Activated naive CD8-positive, alpha-beta T cell treated with anti-CD3 and anti-CD28 coated beads, Interleukin-2, amount 10 ng/mL, durations not matched to agents 7 days and 5 days (primary cell): ENCODE results near the gene GVQW3. TPM values are rescaled to one million over a fixed set of nuclear protein-coding genes. Genes with fewer than 3 reads are reported as not detected.
"Not testable (repeated sequence)": the region's sequence is repeated elsewhere in the genome, so short reads cannot be mapped to it uniquely, and the experiment has no call there.

Experiments used
- ATAC-seq: fragments of 150-1000 bp; cut with Tn5 transposase; one replicate; pipeline ENCODE4 v1.10.0; 2021; ENCODE audit warnings: low read depth, moderate library complexity
- POLR2A ChIA-PET: fragments of 350-600 bp; sonication (Branson Sonifier 250); formaldehyde crosslinking; loops from one replicate; lab custom pipeline; 2021; ENCODE audit warnings: antibody characterized with exemption; lab: Charles Lee
- DNase-seq: peaks from one replicate; pipeline ENCODE4 v3.0.0; 2021
- H3K27ac Mint-ChIP-seq: one replicate; pipeline ENCODE4 v1.8.0; 2022; ENCODE audit warnings: mild to moderate bottlenecking, mixed read lengths
- H3K27me3 Mint-ChIP-seq: one replicate; pipeline ENCODE4 v1.8.0; 2022; ENCODE audit warnings: mild to moderate bottlenecking, moderate library complexity, mixed read lengths
- H3K36me3 Mint-ChIP-seq: one replicate; pipeline ENCODE4 v1.8.0; 2021; ENCODE audit warnings: mild to moderate bottlenecking, mixed read lengths
- H3K4me1 Mint-ChIP-seq: one replicate; pipeline ENCODE4 v1.8.0; 2021; ENCODE audit warnings: mixed read lengths
- H3K4me3 Mint-ChIP-seq: one replicate; pipeline ENCODE4 v1.8.0; 2022; ENCODE audit warnings: mild to moderate bottlenecking, moderate library complexity, mixed read lengths
- H3K9me3 Mint-ChIP-seq: one replicate; pipeline ENCODE4 v1.8.0; 2021; ENCODE audit warnings: mixed read lengths
- total RNA-seq, 2 experiments: library from RNA; stranded (reverse); gene quantifications; one replicate each; pipeline ENCODE4 v1.2.3, GENCODE V29; 2021

The GVQW3 gene
- total RNA-seq, 2 experiments from 2014 or later: 4.5 to 6.8 TPM

- Mint-ChIP-seq H3K4me3 (no peak overlapping the region), H3K9me3 (no peaks in the 10 kb centered on the region), H3K36me3 (no peaks in the 10 kb centered on the region), H3K4me1 (no peaks in the 10 kb centered on the region), H3K27ac (no peak overlapping the region), H3K27me3 (no peaks in the 10 kb centered on the region)
- ATAC-seq (no peak), DNase-seq (no peak)
- POLR2A ChIA-PET: no interaction called here
Observed at GRCh38 chr11:76394411-76394810, 13.3 kb downstream of the GVQW3 start.

DNA sequence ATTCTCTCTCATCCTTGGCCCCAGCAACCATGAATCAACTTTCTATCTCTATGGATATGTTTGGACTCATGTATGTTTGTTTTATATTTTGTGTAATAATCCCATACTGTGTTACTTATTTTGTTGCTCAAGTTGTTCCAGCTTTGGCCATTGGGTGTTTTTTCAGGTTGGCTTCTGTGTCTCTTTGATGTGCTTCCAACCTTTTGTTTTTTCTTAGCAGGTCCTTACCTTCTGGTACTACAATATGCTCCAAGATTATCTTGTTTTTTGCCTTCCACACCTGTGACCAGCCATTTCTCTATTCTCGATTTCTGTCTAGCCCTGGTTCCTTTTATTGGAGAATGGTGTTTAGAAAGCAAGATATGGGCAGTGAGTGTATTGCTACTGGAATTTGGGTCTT is 14.2 kb downstream of the GVQW3 start:
- H3K27ac Mint-ChIP-seq: no peak overlapping the region
- DNase-seq (no peak), ATAC-seq (no peak)
- no peaks in the 10 kb centered on the region for H3K36me3 Mint-ChIP-seq
- no peaks in the 10 kb centered on the region for H3K9me3 Mint-ChIP-seq
- POLR2A ChIA-PET: no interaction called here
- no peaks in the 10 kb centered on the region for H3K4me1 Mint-ChIP-seq
- H3K27me3 Mint-ChIP-seq: no peaks in the 10 kb centered on the region
- H3K4me3 Mint-ChIP-seq: no peak overlapping the region

GRCh38 chr11:76397383-76397782 is 16.3 kb downstream of the GVQW3 start:
- no peak for ATAC-seq
- no peak for DNase-seq
- Mint-ChIP-seq H3K36me3 (no peaks in the 10 kb centered on the region), H3K4me3 (no peak overlapping the region), H3K27me3 (no peaks in the 10 kb centered on the region), H3K9me3 (no peaks in the 10 kb centered on the region), H3K27ac (no peak overlapping the region), H3K4me1 (no peaks in the 10 kb centered on the region)
- POLR2A ChIA-PET: no interaction called here

GRCh38 chr11:76400967-76401366 is 19.8 kb downstream of the GVQW3 start:
- DNase-seq (no peak), ATAC-seq (no peak)
- Mint-ChIP-seq H3K9me3 (no peaks in the 10 kb centered on the region), H3K4me1 (no peaks in the 10 kb centered on the region), H3K27me3 (peaks cover 1% of the 10 kb centered on the region), H3K36me3 (no peaks in the 10 kb centered on the region), H3K4me3 (no peak overlapping the region), H3K27ac (no peak overlapping the region)
- POLR2A ChIA-PET: no interaction called here

DNA sequence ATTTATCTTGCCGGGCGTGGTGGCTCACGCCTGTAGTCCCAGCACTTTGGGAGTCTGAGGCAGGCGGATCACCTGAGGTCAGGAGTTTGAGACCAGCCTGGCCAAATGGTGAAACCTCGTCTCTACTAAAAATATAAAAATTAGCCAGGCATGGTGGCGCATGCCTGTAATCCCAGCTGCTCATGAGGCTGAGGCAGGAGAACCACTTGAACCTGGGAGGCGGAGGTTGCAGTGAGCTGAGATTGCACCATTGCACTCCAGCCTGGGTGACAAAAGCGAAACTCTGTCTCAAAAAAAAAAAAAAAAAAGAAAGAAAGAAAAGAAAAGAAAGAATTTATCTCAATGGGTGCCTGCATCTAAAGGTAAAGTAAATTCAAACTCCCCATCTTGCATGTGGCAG is 20.4 kb downstream of the GVQW3 start:
- H3K4me1 Mint-ChIP-seq, H3K36me3 Mint-ChIP-seq, H3K27ac Mint-ChIP-seq, ATAC-seq, H3K4me3 Mint-ChIP-seq, DNase-seq, POLR2A ChIA-PET, H3K27me3 Mint-ChIP-seq, H3K9me3 Mint-ChIP-seq: not testable (repeated sequence)

GRCh38 chr11:76406359-76406758 is 25.2 kb downstream of the GVQW3 start:
- ATAC-seq (no peak), DNase-seq (no peak)
- H3K9me3 Mint-ChIP-seq: no peaks in the 10 kb centered on the region
- POLR2A ChIA-PET: no interaction called here
- peaks cover 1% of the 10 kb centered on the region for H3K27me3 Mint-ChIP-seq
- H3K27ac Mint-ChIP-seq: no peak overlapping the region
- no peak overlapping the region for H3K4me3 Mint-ChIP-seq
- no peaks in the 10 kb centered on the region for H3K36me3 Mint-ChIP-seq
- H3K4me1 Mint-ChIP-seq: peaks cover 3% of the 10 kb centered on the region

- Mint-ChIP-seq H3K4me3 (no peak overlapping the region), H3K36me3 (no peaks in the 10 kb centered on the region), H3K4me1 (peaks cover 3% of the 10 kb centered on the region), H3K27ac (no peak overlapping the region), H3K9me3 (no peaks in the 10 kb centered on the region), H3K27me3 (peaks cover 5% of the 10 kb centered on the region)
- ATAC-seq (no peak), DNase-seq (no peak)
- POLR2A ChIA-PET: no interaction called here
Observed at GRCh38 chr11:76408171-76408965, 27.2 kb downstream of the GVQW3 start.

DNA sequence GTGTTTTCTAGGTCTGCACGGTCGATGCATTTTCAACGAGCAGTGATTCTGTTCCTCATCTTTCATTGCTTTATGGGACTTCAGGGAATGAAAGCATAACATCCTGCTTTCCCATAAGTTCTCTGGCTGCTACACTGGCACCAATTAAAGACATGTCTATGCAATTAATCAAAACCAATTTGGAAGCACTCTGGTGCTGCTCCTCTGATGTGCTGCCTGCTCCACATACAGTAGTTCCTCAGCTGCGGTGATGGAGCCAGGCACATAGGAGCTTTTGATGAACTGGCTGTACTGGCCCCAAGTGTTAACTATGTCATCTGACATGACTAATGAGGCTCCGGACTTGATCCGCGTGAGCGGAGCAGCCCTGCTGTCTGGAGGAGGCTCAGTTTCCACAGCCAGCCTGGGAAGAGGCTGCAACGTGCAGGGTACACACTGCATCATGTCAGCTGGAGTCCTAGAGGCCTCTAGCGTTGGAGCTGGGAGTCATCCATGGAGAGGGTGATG is 29.8 kb downstream of the GVQW3 start:
- Mint-ChIP-seq H3K4me1 (peaks cover 3% of the 10 kb centered on the region), H3K9me3 (no peaks in the 10 kb centered on the region), H3K27ac (no peak overlapping the region), H3K36me3 (no peaks in the 10 kb centered on the region), H3K27me3 (peaks cover 9% of the 10 kb centered on the region), H3K4me3 (no peak overlapping the region)
- POLR2A ChIA-PET: no interaction called here
- DNase-seq (no peak), ATAC-seq (no peak)

- DNase-seq (no peak), ATAC-seq (no peak)
- no peak overlapping the region for H3K4me3 Mint-ChIP-seq
- no peaks in the 10 kb centered on the region for H3K9me3 Mint-ChIP-seq
- no peaks in the 10 kb centered on the region for H3K4me1 Mint-ChIP-seq
- no peak overlapping the region for H3K27ac Mint-ChIP-seq
- H3K27me3 Mint-ChIP-seq: peaks cover 12% of the 10 kb centered on the region
- POLR2A ChIA-PET: no interaction called here
- H3K36me3 Mint-ChIP-seq: no peaks in the 10 kb centered on the region
Observed at GRCh38 chr11:76415073-76415472, 34.0 kb downstream of the GVQW3 start.

GRCh38 chr11:76419896-76420295 is 38.8 kb downstream of the GVQW3 start:
- POLR2A ChIA-PET: no interaction called here
- no peak overlapping the region for H3K27ac Mint-ChIP-seq
- DNase-seq: no peak
- H3K9me3 Mint-ChIP-seq: no peaks in the 10 kb centered on the region
- no peak for ATAC-seq
- H3K4me1 Mint-ChIP-seq: peaks cover 10% of the 10 kb centered on the region
- no peak overlapping the region for H3K4me3 Mint-ChIP-seq
- peaks cover 3% of the 10 kb centered on the region for H3K27me3 Mint-ChIP-seq
- no peaks in the 10 kb centered on the region for H3K36me3 Mint-ChIP-seq

DNA sequence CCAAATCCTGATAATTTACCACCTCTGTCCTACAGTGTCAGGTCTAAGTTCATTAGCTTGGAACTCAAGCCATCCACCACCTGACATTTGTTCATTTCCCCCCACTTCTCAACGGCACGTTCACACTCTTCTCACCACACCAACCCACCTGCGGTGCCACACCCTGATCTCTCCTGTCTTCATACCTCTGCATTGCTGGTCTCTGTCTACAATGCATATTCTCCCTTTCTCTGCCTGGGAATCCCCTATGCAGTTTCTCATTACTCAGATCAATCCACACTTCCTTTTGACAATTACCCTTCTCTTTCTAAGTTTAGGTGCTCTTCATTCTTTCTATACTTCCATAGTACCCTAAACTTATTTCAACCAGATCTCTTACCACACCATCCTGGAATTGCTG is 43.3 kb downstream of the GVQW3 start:
- Mint-ChIP-seq H3K4me1 (peaks cover 11% of the 10 kb centered on the region), H3K36me3 (no peaks in the 10 kb centered on the region), H3K4me3 (no peak overlapping the region), H3K27ac (no peak overlapping the region), H3K27me3 (peaks cover 13% of the 10 kb centered on the region), H3K9me3 (no peaks in the 10 kb centered on the region)
- POLR2A ChIA-PET: interaction anchor here (0.6 kb wide), 1 partner anchor 398 kb away, joined by 3 read pairs; no protein-coding TSS in a partner anchor
- DNase-seq (no peak), ATAC-seq (no peak)

- Mint-ChIP-seq H3K27me3 (peaks cover 16% of the 10 kb centered on the region), H3K4me1 (peaks cover 11% of the 10 kb centered on the region), H3K4me3 (no peak overlapping the region), H3K36me3 (no peaks in the 10 kb centered on the region), H3K9me3 (no peaks in the 10 kb centered on the region), H3K27ac (no peak overlapping the region)
- ATAC-seq: no peak
- POLR2A ChIA-PET: interaction anchor here (0.6 kb wide), 1 partner anchor 397 kb away, joined by 3 read pairs; no protein-coding TSS in a partner anchor
- no peak for DNase-seq
Observed at GRCh38 chr11:76424891-76425290, 43.8 kb downstream of the GVQW3 start.

DNA sequence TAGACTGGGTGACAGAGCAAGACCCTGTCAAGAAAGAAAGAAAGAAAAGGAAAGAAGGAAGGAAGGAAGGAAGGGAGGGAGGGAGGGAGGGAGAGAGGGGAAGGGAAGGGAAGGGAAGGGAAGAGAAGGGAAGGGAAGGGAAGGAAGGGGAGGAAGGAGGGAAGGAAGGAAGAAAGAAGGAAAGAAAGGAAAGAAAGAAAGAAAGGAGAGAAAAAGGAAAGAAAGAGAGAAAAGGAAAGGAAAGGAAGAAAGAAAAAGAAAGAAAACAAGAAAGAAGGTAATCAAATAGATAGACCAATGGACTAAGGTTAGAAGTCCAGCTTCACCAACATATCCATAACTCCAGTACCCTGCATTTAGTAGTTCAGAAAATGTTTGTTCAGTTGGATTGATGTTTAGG is 45.5 kb downstream of the GVQW3 start:
- no peak for ATAC-seq
- Mint-ChIP-seq H3K36me3 (no peaks in the 10 kb centered on the region), H3K27me3 (peaks cover 16% of the 10 kb centered on the region), H3K4me1 (peaks cover 11% of the 10 kb centered on the region), H3K9me3 (no peaks in the 10 kb centered on the region), H3K4me3 (no peak overlapping the region), H3K27ac (no peak overlapping the region)
- POLR2A ChIA-PET: no interaction called here
- no peak for DNase-seq

DNA sequence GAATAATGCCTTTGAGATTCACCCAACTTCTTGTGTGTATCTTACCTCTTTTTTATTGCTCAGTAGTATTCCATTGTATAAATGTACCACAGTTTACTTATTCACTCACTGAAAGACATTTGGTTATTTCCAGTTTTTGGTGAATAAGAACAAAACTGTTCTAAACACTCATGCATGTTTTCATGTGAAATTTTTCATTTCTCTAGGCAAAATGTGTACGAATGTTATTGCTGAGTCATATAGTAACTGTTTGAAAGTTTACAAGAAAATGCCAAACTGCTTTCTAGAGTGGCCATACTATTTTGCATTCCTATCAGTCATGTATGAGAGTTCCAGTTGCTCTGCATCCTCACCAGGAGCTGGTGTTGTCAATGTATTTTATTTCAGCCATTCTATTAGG is 54.9 kb downstream of the GVQW3 start:
- Mint-ChIP-seq H3K27me3 (peaks cover 3% of the 10 kb centered on the region), H3K27ac (no peak overlapping the region), H3K4me3 (no peak overlapping the region), H3K9me3 (no peaks in the 10 kb centered on the region), H3K4me1 (no peaks in the 10 kb centered on the region), H3K36me3 (peaks cover under 1% of the 10 kb centered on the region)
- DNase-seq (no peak), ATAC-seq (no peak)
- POLR2A ChIA-PET: no interaction called here
